ACC112 (cell line): ENCODE measurements around the gene STRADA.
A peak's percentile ranks its signal among the peaks of the same experiment; 100 is the strongest.

Experiments used
- H2AFZ ChIP-seq: fragments of 200-600 bp; sonication (generic); one replicate; pipeline ENCODE4 v1.6.0; 2017; ENCODE audit warnings: antibody characterized with exemption, low read length; ENCODE audit not compliant: unreplicated experiment
- H3K27ac ChIP-seq: fragments of 200-600 bp; sonication (generic); 2 replicates; pipeline ENCODE4 v1.5.1; 2014; ENCODE audit warnings: low read depth, mild to moderate bottlenecking, antibody characterized with exemption, low read length, moderate library complexity
- H3K27me3 ChIP-seq: fragments of 200-600 bp; sonication (generic); 2 replicates; pipeline ENCODE4 v1.6.1; 2014; ENCODE audit warnings: mild to moderate bottlenecking, antibody characterized with exemption, low read length, moderate library complexity, mixed read lengths; ENCODE audit not compliant: insufficient read depth
- H3K36me3 ChIP-seq: fragments of 200-600 bp; sonication (generic); 2 replicates; pipeline ENCODE4 v1.6.1; 2016; ENCODE audit warnings: mild to moderate bottlenecking, antibody characterized with exemption, low read length, moderate library complexity, mixed read lengths; ENCODE audit not compliant: insufficient read depth
- H3K4me1 ChIP-seq: fragments of 200-600 bp; sonication (generic); one replicate; pipeline ENCODE4 v1.6.1; 2016; ENCODE audit warnings: low read length, mixed read lengths; ENCODE audit not compliant: insufficient read depth, unreplicated experiment, control insufficient read depth
- H3K4me3 ChIP-seq: fragments of 200-600 bp; sonication (generic); 2 replicates; pipeline ENCODE4 v1.5.1; 2014; ENCODE audit warnings: mild to moderate bottlenecking, low read depth, low read length
- H3K79me2 ChIP-seq: fragments of 200-600 bp; sonication (generic); one replicate; pipeline ENCODE4 v1.6.0; 2016; ENCODE audit warnings: low read length; ENCODE audit not compliant: control insufficient read depth, unreplicated experiment, insufficient read depth

The STRADA gene

GRCh38 chr17:63714550-63715277, 26.9 kb downstream of the STRADA start:
- no peaks in the 10 kb centered on the region for H3K79me2 ChIP-seq
- no peaks in the 10 kb centered on the region for H3K27me3 ChIP-seq
- H2AFZ ChIP-seq = no peak overlapping the region
- no peak overlapping the region for H3K4me3 ChIP-seq
- H3K36me3 ChIP-seq = peaks cover 12% of the 10 kb centered on the region; the same call in 1 of the 2 replicates
- H3K4me1 ChIP-seq = no peaks in the 10 kb centered on the region
- no peak overlapping the region for H3K27ac ChIP-seq

GRCh38 chr17:63709110-63709509, 32.5 kb downstream of the STRADA start:
- Histone ChIP-seq H3K4me1 (no peaks in the 10 kb centered on the region), H2AFZ (no peak overlapping the region), H3K79me2 (no peaks in the 10 kb centered on the region), H3K36me3 (peaks cover 3% of the 10 kb centered on the region; the same call in 1 of the 2 replicates), H3K4me3 (no peak overlapping the region), H3K27me3 (no peaks in the 10 kb centered on the region), H3K27ac (no peak overlapping the region)

GRCh38 chr17:63707151-63707550, 34.4 kb downstream of the STRADA start:
- H3K27ac ChIP-seq = no peak overlapping the region
- H3K79me2 ChIP-seq = peaks cover 9% of the 10 kb centered on the region
- H3K36me3 ChIP-seq = peaks cover 7% of the 10 kb centered on the region; the same call in 1 of the 2 replicates
- no peak overlapping the region for H2AFZ ChIP-seq
- no peaks in the 10 kb centered on the region for H3K27me3 ChIP-seq
- no peak overlapping the region for H3K4me3 ChIP-seq
- peaks cover 8% of the 10 kb centered on the region for H3K4me1 ChIP-seq

GRCh38 chr17:63706336-63707082, 35.1 kb downstream of the STRADA start:
- no peak overlapping the region for H3K4me3 ChIP-seq
- no peaks in the 10 kb centered on the region for H3K27me3 ChIP-seq
- no peak overlapping the region for H3K27ac ChIP-seq
- no peak overlapping the region for H2AFZ ChIP-seq
- peaks cover 7% of the 10 kb centered on the region; the same call in 1 of the 2 replicates for H3K36me3 ChIP-seq
- H3K4me1 ChIP-seq = peaks cover 12% of the 10 kb centered on the region
- peaks cover 13% of the 10 kb centered on the region for H3K79me2 ChIP-seq

GRCh38 chr17:63705657-63706056, 35.9 kb downstream of the STRADA start:
- Histone ChIP-seq H3K27ac (no peak overlapping the region), H3K36me3 (peaks cover 7% of the 10 kb centered on the region; the same call in 1 of the 2 replicates), H3K4me1 (peaks cover 16% of the 10 kb centered on the region)

GRCh38 chr17:63704836-63705235, 36.8 kb downstream of the STRADA start:
- peaks cover 16% of the 10 kb centered on the region for H3K4me1 ChIP-seq
- no peak overlapping the region for H2AFZ ChIP-seq
- H3K4me3 ChIP-seq = no peak overlapping the region
- peaks cover 7% of the 10 kb centered on the region; the same call in 1 of the 2 replicates for H3K36me3 ChIP-seq
- peaks cover 21% of the 10 kb centered on the region for H3K79me2 ChIP-seq
- no peak overlapping the region for H3K27ac ChIP-seq
- no peaks in the 10 kb centered on the region for H3K27me3 ChIP-seq

More at GRCh38 chr17:63705657-63706056, 35.9 kb downstream of the STRADA start:
- Histone ChIP-seq H2AFZ (no peak overlapping the region), H3K27me3 (no peaks in the 10 kb centered on the region), H3K4me3 (no peak overlapping the region), H3K79me2 (peaks cover 21% of the 10 kb centered on the region)

- Histone ChIP-seq H3K4me3 (no peak overlapping the region), H3K36me3 (peaks cover 7% of the 10 kb centered on the region; the same call in 1 of the 2 replicates), H3K27ac (no peak overlapping the region), H2AFZ (no peak overlapping the region), H3K27me3 (no peaks in the 10 kb centered on the region), H3K4me1 (peaks cover 17% of the 10 kb centered on the region), H3K79me2 (peaks cover 21% of the 10 kb centered on the region)
These were observed 37.4 kb downstream of the STRADA start for GRCh38 chr17:63704259-63704576.

- Histone ChIP-seq H3K36me3 (peaks cover 7% of the 10 kb centered on the region; the same call in 1 of the 2 replicates), H2AFZ (no peak overlapping the region), H3K27me3 (no peaks in the 10 kb centered on the region), H3K27ac (no peak overlapping the region), H3K4me3 (no peak overlapping the region), H3K4me1 (peaks cover 22% of the 10 kb centered on the region), H3K79me2 (peaks cover 21% of the 10 kb centered on the region)
These were observed 37.9 kb downstream of the STRADA start for GRCh38 chr17:63703556-63704258.

- Histone ChIP-seq H3K27ac (no peak overlapping the region), H3K79me2 (peaks cover 21% of the 10 kb centered on the region), H2AFZ (no peak overlapping the region), H3K4me1 (peaks cover 24% of the 10 kb centered on the region), H3K4me3 (no peak overlapping the region), H3K27me3 (no peaks in the 10 kb centered on the region), H3K36me3 (peaks cover 7% of the 10 kb centered on the region; the same call in 1 of the 2 replicates)
These were observed 38.6 kb downstream of the STRADA start for GRCh38 chr17:63703029-63703428.

GRCh38 chr17:63702721-63703015, 38.9 kb downstream of the STRADA start:
- Histone ChIP-seq H3K27me3 (no peaks in the 10 kb centered on the region), H3K36me3 (peaks cover 7% of the 10 kb centered on the region; the same call in 1 of the 2 replicates), H3K4me3 (peak overlapping the region; percentile 62; the same call in 1 of the 2 replicates), H3K79me2 (peaks cover 21% of the 10 kb centered on the region), H3K4me1 (peaks cover 24% of the 10 kb centered on the region), H3K27ac (no peak overlapping the region), H2AFZ (no peak overlapping the region)
